HG03139 (cell line): Measurements from ENCODE around the gene LMX1B.

Source experiments
- ATAC-seq: cut with Tn5 transposase; IDR thresholded peaks from one replicate; pipeline ENCODE4 v1.9.1; 2021; ENCODE audit not compliant: unreplicated experiment

LMX1B gene

GRCh38 chr9:126734877-126735276 is 121.1 kb downstream of the LMX1B start:
- no peak for ATAC-seq

- ATAC-seq, result no peak
These were observed 121.8 kb downstream of the LMX1B start for GRCh38 chr9:126735482-126735881.

- ATAC-seq, result no peak
These were observed 124.8 kb downstream of the LMX1B start for GRCh38 chr9:126738553-126738952.

GRCh38 chr9:126743041-126743440 is 129.3 kb downstream of the LMX1B start:
- no peak for ATAC-seq

- ATAC-seq, result no peak
These were observed 132.1 kb downstream of the LMX1B start for GRCh38 chr9:126745574-126746411.
